Left ventricle myocardium inferior (tissue), 1 donor: ENCODE results near the gene ERBB2. TPM values are rescaled to one million over a fixed set of nuclear protein-coding genes. Genes with fewer than 3 reads are reported as not detected.

Source experiments
- DNase-seq: peaks from one replicate; pipeline ENCODE4 v3.0.0-alpha.2; 2020
- H3K27ac ChIP-seq: fragments of 200-600 bp; replicated peaks from 2 replicates; pipeline ENCODE4 v1.8.0; 2021
- H3K27me3 ChIP-seq: fragments of 200-600 bp; 2 replicates; pipeline ENCODE4 v1.8.0; 2021; ENCODE audit warnings: low read depth
- H3K36me3 ChIP-seq: fragments of 200-600 bp; 2 replicates; pipeline ENCODE4 v1.8.0; 2021
- H3K4me1 ChIP-seq: fragments of 200-600 bp; 2 replicates; pipeline ENCODE4 v1.8.0; 2021
- H3K4me3 ChIP-seq: fragments of 200-600 bp; 2 replicates; pipeline ENCODE4 v1.8.0; 2021; ENCODE audit warnings: mild to moderate bottlenecking, moderate library complexity
- H3K9me3 ChIP-seq: fragments of 200-600 bp; replicated peaks from 2 replicates; pipeline ENCODE4 v1.8.0; 2021
- intact Hi-C: fragments of 100-400 bp; cut with micrococcal nuclease; formaldehyde crosslinking; loops from one replicate; pipeline ENCODE4 v1.11.0; 2022
- total RNA-seq: library from RNA; stranded (reverse); fragmentation: NEBNext Ultra II Directional; extraction: Animal tissue kit (Norgen Biotek cat#: 25700); gene quantifications from one replicate; pipeline ENCODE4 v1.2.1, GENCODE V29; 2021
- TF ChIP-seq, protein P1 (sequence below): fragments of 200-600 bp; IDR thresholded peaks from 2 replicates; pipeline ENCODE4 v1.8.0; 2021; ENCODE audit warnings: antibody characterized with exemption, mild to moderate bottlenecking, borderline replicate concordance
- donor health status: DM: no; HTN: yes; CAD: no; lungs with severe emphysema.

ERBB2 gene
- total RNA-seq, 1 donor from 2014 or later = 61.0 TPM

- DNase-seq = no peak
- H3K27ac ChIP-seq = no peak overlapping the region
- intact Hi-C loops = no loop called here
- no peak overlapping the region for H3K4me3 ChIP-seq
- no peaks in the 10 kb centered on the region for H3K36me3 ChIP-seq
- TF ChIP-seq, protein P1, sequence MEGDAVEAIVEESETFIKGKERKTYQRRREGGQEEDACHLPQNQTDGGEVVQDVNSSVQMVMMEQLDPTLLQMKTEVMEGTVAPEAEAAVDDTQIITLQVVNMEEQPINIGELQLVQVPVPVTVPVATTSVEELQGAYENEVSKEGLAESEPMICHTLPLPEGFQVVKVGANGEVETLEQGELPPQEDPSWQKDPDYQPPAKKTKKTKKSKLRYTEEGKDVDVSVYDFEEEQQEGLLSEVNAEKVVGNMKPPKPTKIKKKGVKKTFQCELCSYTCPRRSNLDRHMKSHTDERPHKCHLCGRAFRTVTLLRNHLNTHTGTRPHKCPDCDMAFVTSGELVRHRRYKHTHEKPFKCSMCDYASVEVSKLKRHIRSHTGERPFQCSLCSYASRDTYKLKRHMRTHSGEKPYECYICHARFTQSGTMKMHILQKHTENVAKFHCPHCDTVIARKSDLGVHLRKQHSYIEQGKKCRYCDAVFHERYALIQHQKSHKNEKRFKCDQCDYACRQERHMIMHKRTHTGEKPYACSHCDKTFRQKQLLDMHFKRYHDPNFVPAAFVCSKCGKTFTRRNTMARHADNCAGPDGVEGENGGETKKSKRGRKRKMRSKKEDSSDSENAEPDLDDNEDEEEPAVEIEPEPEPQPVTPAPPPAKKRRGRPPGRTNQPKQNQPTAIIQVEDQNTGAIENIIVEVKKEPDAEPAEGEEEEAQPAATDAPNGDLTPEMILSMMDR = no peak
- peaks cover 56% of the 10 kb centered on the region for H3K27me3 ChIP-seq
- peaks cover 41% of the 10 kb centered on the region for H3K4me1 ChIP-seq
- H3K9me3 ChIP-seq = no peaks in the 10 kb centered on the region
These were observed 36.7 kb downstream of the ERBB2 start for GRCh38 chr17:39736319-39737165.

DNA sequence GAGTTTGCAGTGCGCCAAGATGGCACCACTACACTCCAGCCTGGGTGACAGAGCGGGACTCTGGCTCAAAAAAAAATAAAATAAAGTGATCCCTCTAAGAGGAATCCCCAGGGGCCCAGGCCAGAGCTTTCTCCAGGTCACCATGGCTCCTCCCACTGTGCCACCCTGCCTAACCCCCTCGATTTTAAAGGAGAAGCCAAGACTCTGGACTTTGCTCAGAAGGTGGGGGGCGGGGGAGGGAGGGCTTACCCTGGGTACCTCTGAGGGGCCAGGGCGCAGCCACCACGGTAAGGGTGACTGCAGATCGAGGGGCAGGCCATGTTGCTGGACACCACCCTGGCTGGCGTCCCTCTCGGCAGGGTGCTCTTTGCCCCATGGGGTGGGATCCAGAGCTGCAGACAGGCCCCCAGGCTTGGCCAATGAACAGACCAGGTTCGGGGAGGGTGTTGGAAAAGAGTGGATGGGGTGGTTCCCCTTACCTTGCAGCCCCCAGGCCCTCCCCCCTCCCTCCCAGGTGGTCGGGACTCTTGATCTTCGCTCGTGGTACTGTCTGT lies 37.4 kb downstream of the ERBB2 start:
- no peaks in the 10 kb centered on the region for H3K36me3 ChIP-seq
- TF ChIP-seq, protein P1 = no peak
- H3K4me3 ChIP-seq = peak overlapping the region; percentile 57
- H3K9me3 ChIP-seq = no peaks in the 10 kb centered on the region
- H3K4me1 ChIP-seq = peaks cover 42% of the 10 kb centered on the region
- H3K27me3 ChIP-seq = peaks cover 63% of the 10 kb centered on the region
- DNase-seq = no peak
- H3K27ac ChIP-seq = no peak overlapping the region
- intact Hi-C loops = no loop called here

DNA sequence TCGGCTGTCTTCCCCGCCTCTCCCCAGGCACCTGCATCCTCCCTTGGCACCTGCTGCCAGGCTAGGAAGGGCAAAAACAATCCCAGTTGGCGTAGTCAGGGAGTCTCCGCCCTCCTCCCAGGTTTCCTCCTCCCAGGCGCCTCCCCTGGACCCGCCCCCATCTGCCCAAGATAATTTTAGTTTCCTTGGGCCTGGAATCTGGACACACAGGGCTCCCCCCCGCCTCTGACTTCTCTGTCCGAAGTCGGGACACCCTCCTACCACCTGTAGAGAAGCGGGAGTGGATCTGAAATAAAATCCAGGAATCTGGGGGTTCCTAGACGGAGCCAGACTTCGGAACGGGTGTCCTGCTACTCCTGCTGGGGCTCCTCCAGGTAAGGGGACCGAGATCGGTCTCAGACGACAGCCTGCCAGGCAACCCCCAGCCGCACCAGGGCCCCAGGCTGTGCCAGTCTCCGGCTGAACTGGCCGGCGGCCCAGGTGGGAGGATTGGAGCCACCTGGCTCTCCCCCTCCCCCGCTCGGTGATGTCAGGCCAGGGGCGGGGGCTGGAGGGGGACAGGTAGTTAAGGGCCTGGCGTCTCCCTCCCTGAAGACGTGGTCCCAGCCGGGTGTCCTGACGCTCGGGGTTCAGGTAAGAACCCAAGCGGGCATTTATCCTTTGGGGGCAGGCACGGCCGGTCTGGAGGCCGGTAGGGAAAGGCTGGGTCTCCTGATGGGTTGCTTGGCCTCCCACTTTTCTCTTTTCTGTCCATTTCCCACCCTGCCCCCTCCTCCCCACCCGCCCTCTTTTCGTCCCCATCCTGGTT lies 38.1 kb downstream of the ERBB2 start, which contains the start of gene GRB7:
TSS of gene GRB7 (plus strand) at position 179 of the 808 bp plus-strand sequence. CDS start 4,364 bp downstream, outside the sequence.
- Histone ChIP-seq H3K9me3 (no peaks in the 10 kb centered on the region), H3K36me3 (no peaks in the 10 kb centered on the region), H3K27ac (no peak within 1 kb of the TSS), H3K4me1 (peaks cover 42% of the 10 kb centered on the region), H3K27me3 (peaks cover 70% of the 10 kb centered on the region), H3K4me3 (peak within 1 kb of the TSS; percentile 57)
- no peak for DNase-seq
- TF ChIP-seq, protein P1 = no peak
- intact Hi-C loops = no loop called here

DNA sequence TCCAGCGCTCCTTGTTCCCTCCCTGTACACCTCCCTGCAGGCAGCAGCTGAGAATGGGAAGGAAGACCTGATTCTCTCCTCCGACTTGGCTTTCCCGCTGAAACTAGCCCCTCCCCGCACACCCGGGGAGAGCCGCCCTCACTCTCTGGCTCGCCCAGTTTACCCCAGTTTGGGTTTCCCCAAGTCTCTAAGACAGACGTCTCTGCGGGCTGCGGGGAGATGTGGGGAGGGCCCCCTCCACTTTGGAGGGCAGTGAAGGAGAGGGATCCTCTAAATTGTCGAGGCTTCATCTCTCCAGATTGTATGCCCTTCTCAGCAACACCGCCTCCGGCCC lies 38.7 kb downstream of the ERBB2 start:
- H3K27me3 ChIP-seq = peaks cover 76% of the 10 kb centered on the region
- TF ChIP-seq, protein P1 = no peak
- H3K4me1 ChIP-seq = peaks cover 42% of the 10 kb centered on the region
- H3K27ac ChIP-seq = no peak overlapping the region
- H3K9me3 ChIP-seq = no peaks in the 10 kb centered on the region
- peak overlapping the region; percentile 57 for H3K4me3 ChIP-seq
- DNase-seq = no peak
- H3K36me3 ChIP-seq = no peaks in the 10 kb centered on the region
- intact Hi-C loops = no loop called here
